Fibroblast of lung (primary cell): ENCODE measurements around the gene RNF11. TPM values are rescaled to one million over a fixed set of nuclear protein-coding genes. Genes with fewer than 3 reads are reported as not detected.

Experiments
- DNase-seq, 2 donors: peaks; one replicate each; pipeline versions ENCODE4 v3.0.0 to v3.0.0-alpha.2; 2010; ENCODE audit warnings: low read depth in 2 of 2
- H2AFZ ChIP-seq: 2 replicates; pipeline ENCODE4 v1.5.1; 2012; ENCODE audit warnings: low read length, control low read depth, inconsistent platforms
- H3K27ac ChIP-seq: 2 replicates; pipeline ENCODE4 v1.5.1; 2011; ENCODE audit warnings: low read length, control low read depth; ENCODE audit not compliant: insufficient read depth
- H3K27me3 ChIP-seq: 2 replicates; pipeline ENCODE4 v1.5.1; 2011; ENCODE audit warnings: mild to moderate bottlenecking, low read length; ENCODE audit not compliant: control insufficient read depth, insufficient read depth
- H3K36me3 ChIP-seq: 2 replicates; pipeline ENCODE4 v1.5.1; 2011; ENCODE audit warnings: low read length; ENCODE audit not compliant: control insufficient read depth, insufficient read depth
- H3K4me1 ChIP-seq: 2 replicates; pipeline ENCODE4 v1.5.1; 2011; ENCODE audit warnings: low read length; ENCODE audit not compliant: control insufficient read depth, insufficient read depth; ENCODE audit errors: extremely low read depth
- H3K4me2 ChIP-seq: 2 replicates; pipeline ENCODE4 v1.5.1; 2011; ENCODE audit warnings: low read length, control low read depth; ENCODE audit not compliant: insufficient read depth; ENCODE audit errors: extremely low read depth
- H3K4me3 ChIP-seq, 4 experiments: fragments of 200-600 bp in 1 of 4; sonication (generic) in 1 of 4; replicated peaks in 1 of 4; 2 replicates each; pipeline ENCODE4 v1.5.1; 2011 to 2016; ENCODE audit warnings: low read length in 4 of 4, low read depth in 3 of 4, mild to moderate bottlenecking in 3 of 4, control low read depth in 2 of 4, inconsistent platforms in 1 of 4, mixed read lengths in 1 of 4; ENCODE audit not compliant: insufficient read depth in 1 of 4; ENCODE audit errors: control extremely low read depth in 1 of 4
- H3K79me2 ChIP-seq: 2 replicates; pipeline ENCODE4 v1.5.1; 2012; ENCODE audit warnings: mild to moderate bottlenecking, low read length, inconsistent platforms; ENCODE audit not compliant: control insufficient read depth, insufficient read depth
- H3K9ac ChIP-seq: 2 replicates; pipeline ENCODE4 v1.5.1; 2011; ENCODE audit warnings: mild to moderate bottlenecking, low read length, control low read depth; ENCODE audit not compliant: insufficient read depth
- H3K9me3 ChIP-seq: 2 replicates; pipeline ENCODE4 v1.5.1; 2012; ENCODE audit warnings: low read depth, low read length; ENCODE audit not compliant: control insufficient read depth, insufficient read depth
- H4K20me1 ChIP-seq: 2 replicates; pipeline ENCODE4 v1.5.1; 2011; ENCODE audit warnings: low read length; ENCODE audit not compliant: control insufficient read depth, insufficient read depth; ENCODE audit errors: extremely low read depth
- EZH2 ChIP-seq: IDR thresholded peaks from 2 replicates; pipeline ENCODE4 v1.5.1; 2012; ENCODE audit warnings: low read length, control low read depth, mild to moderate bottlenecking; ENCODE audit errors: missing control alignments
- polyA plus RNA-seq, 2 donors: library from polyadenylated mRNA; depleted of rRNA in 1 of 2; stranded (reverse) in 1 of 2; unstranded in 1 of 2; fragments of >200 nt; gene quantifications; 2 replicates each; pipeline ENCODE4 v1.2.1, GENCODE V29; 2011 to 2012; ENCODE audit warnings: missing spikeins in 1 of 2
- total RNA-seq: library from RNA; depleted of rRNA; stranded (reverse); fragments of >200 nt; gene quantifications from 2 replicates; pipeline ENCODE4 v1.2.1, GENCODE V29; 2014
- TF ChIP-seq, protein P1 (sequence below), 2 donors: IDR thresholded peaks in 1 of 2; conservative IDR thresholded peaks in 1 of 2; 1 replicate in 1 of 2; 2 replicates in 1 of 2; pipeline ENCODE4 v1.5.1; 2011 to 2012; ENCODE audit warnings: low read length in 2 of 2, control low read depth in 1 of 2, inconsistent platforms in 1 of 2, low read depth in 1 of 2, mild to moderate bottlenecking in 1 of 2

The RNF11 gene
- total and polyA plus RNA-seq, 2 donors (not counting 1 experiment from before 2014, with no cell fraction given) = 116 to 209 TPM

DNA sequence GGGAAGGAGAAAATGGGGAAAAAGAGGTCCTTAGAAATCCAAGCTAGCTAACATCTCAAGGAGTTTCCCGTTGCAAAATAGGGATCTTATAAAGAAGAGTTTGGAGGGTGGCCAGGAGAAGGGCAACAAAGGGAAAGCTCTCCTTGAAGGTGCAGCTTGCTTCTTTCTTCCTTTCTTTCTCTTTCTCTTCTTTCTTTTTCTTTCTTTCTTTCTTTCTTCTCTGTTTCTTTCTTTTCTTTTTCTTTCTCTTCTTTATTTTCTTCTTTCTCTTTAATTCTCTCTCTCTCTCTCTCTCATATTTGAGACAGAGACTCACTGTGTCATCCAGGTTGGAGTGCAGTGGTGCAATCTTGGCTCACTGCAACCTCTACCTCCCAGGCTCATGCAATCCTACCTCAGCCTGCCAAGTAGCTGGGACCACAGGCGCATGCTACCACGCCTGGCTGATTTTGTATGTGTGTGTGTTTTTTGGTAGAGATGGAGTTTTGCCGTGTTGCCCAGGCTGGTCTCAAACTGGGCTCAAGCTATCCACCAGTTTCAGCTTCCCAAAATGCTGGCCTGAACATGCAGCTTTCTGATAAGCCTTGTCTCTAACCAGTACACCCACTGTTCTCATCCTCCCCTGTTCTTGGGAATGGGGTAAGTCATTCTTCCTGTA lies 44.4 kb downstream of the RNF11 start:
- Histone ChIP-seq H3K9ac (no peak overlapping the region), H3K4me2 (no peak overlapping the region), H2AFZ (no peak overlapping the region), H4K20me1 (no peaks in the 10 kb centered on the region), H3K27me3 (no peaks in the 10 kb centered on the region), H3K79me2 (no peaks in the 10 kb centered on the region), H3K9me3 (no peaks in the 10 kb centered on the region), H3K4me1 (no peaks in the 10 kb centered on the region), H3K27ac (no peak overlapping the region), H3K36me3 (no peaks in the 10 kb centered on the region), H3K4me3 (no peak overlapping the region)
- TF ChIP-seq EZH2 = no peak
- TF ChIP-seq, protein P1, sequence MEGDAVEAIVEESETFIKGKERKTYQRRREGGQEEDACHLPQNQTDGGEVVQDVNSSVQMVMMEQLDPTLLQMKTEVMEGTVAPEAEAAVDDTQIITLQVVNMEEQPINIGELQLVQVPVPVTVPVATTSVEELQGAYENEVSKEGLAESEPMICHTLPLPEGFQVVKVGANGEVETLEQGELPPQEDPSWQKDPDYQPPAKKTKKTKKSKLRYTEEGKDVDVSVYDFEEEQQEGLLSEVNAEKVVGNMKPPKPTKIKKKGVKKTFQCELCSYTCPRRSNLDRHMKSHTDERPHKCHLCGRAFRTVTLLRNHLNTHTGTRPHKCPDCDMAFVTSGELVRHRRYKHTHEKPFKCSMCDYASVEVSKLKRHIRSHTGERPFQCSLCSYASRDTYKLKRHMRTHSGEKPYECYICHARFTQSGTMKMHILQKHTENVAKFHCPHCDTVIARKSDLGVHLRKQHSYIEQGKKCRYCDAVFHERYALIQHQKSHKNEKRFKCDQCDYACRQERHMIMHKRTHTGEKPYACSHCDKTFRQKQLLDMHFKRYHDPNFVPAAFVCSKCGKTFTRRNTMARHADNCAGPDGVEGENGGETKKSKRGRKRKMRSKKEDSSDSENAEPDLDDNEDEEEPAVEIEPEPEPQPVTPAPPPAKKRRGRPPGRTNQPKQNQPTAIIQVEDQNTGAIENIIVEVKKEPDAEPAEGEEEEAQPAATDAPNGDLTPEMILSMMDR (conservative IDR thresholded peaks at IDR 0.05 in 1 of 2, IDR thresholded peaks at IDR 0.05 in 1 of 2; ENCODE audit: low read depth in 1 of 2, low read length in 2 of 2) = no peak
- peak in 1 of 2 donors; percentile 30 for DNase-seq

DNA sequence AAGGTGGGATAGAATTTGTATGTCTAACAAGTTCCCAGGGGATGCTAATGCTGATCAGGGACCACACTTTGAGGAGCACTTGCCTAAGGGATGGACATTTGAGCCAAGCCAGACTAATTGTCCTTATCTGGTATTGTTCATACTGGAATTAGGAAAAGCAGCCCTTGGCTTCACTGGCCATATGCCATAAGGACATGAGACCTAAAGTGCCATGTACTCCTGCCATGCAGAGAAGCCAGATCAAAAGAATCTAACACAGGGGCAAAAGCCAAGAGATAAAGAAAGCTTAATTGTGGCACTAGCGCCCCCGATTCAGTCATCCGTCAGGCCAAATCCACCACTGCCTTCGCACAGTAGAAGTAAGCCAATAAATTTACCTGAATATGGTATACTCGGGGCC lies 45.7 kb downstream of the RNF11 start:
- DNase-seq = no peak
- Histone ChIP-seq H3K36me3 (no peaks in the 10 kb centered on the region), H3K9ac (no peak overlapping the region), H2AFZ (no peak overlapping the region), H3K27me3 (no peaks in the 10 kb centered on the region), H4K20me1 (no peaks in the 10 kb centered on the region), H3K4me3 (no peak overlapping the region), H3K4me1 (no peaks in the 10 kb centered on the region), H3K79me2 (no peaks in the 10 kb centered on the region), H3K27ac (no peak overlapping the region), H3K9me3 (no peaks in the 10 kb centered on the region), H3K4me2 (no peak overlapping the region)
- TF ChIP-seq EZH2 = no peak
- TF ChIP-seq, protein P1 (conservative IDR thresholded peaks at IDR 0.05 in 1 of 2, IDR thresholded peaks at IDR 0.05 in 1 of 2; ENCODE audit: low read depth in 1 of 2, low read length in 2 of 2) = no peak

DNA sequence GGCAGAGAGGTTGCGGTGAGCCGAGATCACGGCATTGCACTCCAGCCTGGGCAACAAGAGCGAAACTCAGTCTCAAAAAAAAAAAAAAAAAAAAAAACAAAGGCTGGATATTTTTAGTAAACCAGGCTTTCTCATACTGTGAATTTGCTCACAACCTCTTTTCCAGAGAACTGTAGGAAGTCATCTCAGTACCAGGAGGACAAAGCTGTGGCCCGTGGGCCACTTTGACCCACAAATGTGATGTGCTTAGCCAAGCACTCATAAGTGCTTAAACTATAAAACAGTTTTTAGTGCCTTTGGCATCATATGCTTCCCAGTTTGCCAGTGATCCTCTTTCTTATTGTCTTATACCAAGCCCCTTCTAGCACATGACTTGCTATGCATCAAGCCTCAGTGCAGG lies 46.5 kb downstream of the RNF11 start:
- H3K4me1 ChIP-seq = no peaks in the 10 kb centered on the region
- no peaks in the 10 kb centered on the region for H4K20me1 ChIP-seq
- H2AFZ ChIP-seq = no peak overlapping the region
- H3K27ac ChIP-seq = no peak overlapping the region
- H3K9me3 ChIP-seq = no peaks in the 10 kb centered on the region
- no peaks in the 10 kb centered on the region for H3K36me3 ChIP-seq
- no peak overlapping the region for H3K4me3 ChIP-seq
- no peaks in the 10 kb centered on the region for H3K79me2 ChIP-seq
- DNase-seq = no peak
- H3K4me2 ChIP-seq = no peak overlapping the region
- no peaks in the 10 kb centered on the region for H3K27me3 ChIP-seq
- TF ChIP-seq EZH2 = no peak
- TF ChIP-seq, protein P1 (conservative IDR thresholded peaks at IDR 0.05 in 1 of 2, IDR thresholded peaks at IDR 0.05 in 1 of 2; ENCODE audit: low read depth in 1 of 2, low read length in 2 of 2) = no peak
- no peak overlapping the region for H3K9ac ChIP-seq
